ENCODE results near the gene SGSH.

DNA sequence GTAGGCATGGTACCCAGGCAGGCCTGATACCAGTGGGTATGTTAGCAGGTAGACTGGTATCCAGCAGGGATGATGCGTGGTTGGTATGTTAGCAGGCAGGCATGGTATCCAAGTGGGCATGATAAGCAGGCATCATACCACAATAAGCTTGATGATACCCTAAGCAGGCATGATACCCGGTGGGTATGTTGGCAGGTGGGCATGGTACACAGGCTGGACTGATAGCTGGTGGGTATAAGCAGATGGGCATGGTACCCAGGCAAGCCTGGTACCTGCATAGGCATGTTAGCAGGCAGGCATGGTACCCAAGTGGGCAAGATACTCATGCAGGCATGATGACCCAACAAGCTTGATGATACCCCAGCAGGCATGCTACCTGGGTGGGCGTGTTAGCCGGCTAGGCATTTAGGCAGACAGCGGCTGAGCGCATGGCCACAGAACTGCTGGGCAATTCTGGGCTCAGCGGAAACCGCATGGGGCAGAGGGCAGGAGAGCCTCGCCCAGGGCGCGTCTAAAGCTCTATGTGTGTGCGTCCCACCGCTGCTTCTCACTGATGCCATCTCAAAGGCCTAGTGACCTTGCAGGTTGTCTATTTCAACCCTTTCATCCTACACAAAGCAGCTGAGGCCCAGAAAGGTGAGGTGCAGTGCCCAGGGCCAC is 2.3 kb downstream of the SGSH start:
- no peak for TF ChIP-seq ZNF362 (tag by site-specific recombination; IDR thresholded peaks at IDR 0.05)
- no peak for TF ChIP-seq ZNF214 (tag by site-specific recombination; IDR thresholded peaks at IDR 0.05; ENCODE audit: borderline replicate concordance)
- TF ChIP-seq, protein P1, sequence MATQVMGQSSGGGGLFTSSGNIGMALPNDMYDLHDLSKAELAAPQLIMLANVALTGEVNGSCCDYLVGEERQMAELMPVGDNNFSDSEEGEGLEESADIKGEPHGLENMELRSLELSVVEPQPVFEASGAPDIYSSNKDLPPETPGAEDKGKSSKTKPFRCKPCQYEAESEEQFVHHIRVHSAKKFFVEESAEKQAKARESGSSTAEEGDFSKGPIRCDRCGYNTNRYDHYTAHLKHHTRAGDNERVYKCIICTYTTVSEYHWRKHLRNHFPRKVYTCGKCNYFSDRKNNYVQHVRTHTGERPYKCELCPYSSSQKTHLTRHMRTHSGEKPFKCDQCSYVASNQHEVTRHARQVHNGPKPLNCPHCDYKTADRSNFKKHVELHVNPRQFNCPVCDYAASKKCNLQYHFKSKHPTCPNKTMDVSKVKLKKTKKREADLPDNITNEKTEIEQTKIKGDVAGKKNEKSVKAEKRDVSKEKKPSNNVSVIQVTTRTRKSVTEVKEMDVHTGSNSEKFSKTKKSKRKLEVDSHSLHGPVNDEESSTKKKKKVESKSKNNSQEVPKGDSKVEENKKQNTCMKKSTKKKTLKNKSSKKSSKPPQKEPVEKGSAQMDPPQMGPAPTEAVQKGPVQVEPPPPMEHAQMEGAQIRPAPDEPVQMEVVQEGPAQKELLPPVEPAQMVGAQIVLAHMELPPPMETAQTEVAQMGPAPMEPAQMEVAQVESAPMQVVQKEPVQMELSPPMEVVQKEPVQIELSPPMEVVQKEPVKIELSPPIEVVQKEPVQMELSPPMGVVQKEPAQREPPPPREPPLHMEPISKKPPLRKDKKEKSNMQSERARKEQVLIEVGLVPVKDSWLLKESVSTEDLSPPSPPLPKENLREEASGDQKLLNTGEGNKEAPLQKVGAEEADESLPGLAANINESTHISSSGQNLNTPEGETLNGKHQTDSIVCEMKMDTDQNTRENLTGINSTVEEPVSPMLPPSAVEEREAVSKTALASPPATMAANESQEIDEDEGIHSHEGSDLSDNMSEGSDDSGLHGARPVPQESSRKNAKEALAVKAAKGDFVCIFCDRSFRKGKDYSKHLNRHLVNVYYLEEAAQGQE (tag by site-specific recombination; IDR thresholded peaks at IDR 0.05) = no peak
- TF ChIP-seq RBAK (tag by site-specific recombination; IDR thresholded peaks at IDR 0.05) = no peak
- TF ChIP-seq BCL11A (tag by site-specific recombination; IDR thresholded peaks at IDR 0.05; ENCODE audit: low read depth) = no peak
- no peak for TF ChIP-seq CTCF (tag by site-specific recombination; IDR thresholded peaks at IDR 0.05)
- TF ChIP-seq, protein P2, sequence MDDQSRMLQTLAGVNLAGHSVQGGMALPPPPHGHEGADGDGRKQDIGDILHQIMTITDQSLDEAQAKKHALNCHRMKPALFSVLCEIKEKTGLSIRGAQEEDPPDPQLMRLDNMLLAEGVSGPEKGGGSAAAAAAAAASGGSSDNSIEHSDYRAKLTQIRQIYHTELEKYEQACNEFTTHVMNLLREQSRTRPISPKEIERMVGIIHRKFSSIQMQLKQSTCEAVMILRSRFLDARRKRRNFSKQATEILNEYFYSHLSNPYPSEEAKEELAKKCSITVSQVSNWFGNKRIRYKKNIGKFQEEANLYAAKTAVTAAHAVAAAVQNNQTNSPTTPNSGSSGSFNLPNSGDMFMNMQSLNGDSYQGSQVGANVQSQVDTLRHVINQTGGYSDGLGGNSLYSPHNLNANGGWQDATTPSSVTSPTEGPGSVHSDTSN (CRISPR knock-in tag; IDR thresholded peaks at IDR 0.05) = no peak
- TF ChIP-seq ZNF426 (tag by site-specific recombination; IDR thresholded peaks at IDR 0.05) = no peak

All from HEK293 (cell line).